T-helper 22 cell (primary cell): ENCODE data around the gene PCDHGC3.
"Not testable (repeated sequence)": the region's sequence is repeated elsewhere in the genome, so short reads cannot be mapped to it uniquely, and the experiment has no call there.

Source experiments
- DNase-seq: peaks from one replicate; pipeline ENCODE4 v3.0.0-alpha.2; 2020; ENCODE audit warnings: low read depth

The PCDHGC3 gene

GRCh38 chr5:141475625-141476131, at the start of gene PCDHGC3:
TSS of gene PCDHGC3 (plus strand) at chr5:141475966. CDS start at chr5:141476117, 151 bp downstream.
- no peak for DNase-seq

- no peak for DNase-seq
These were observed 47.9 kb upstream of the PCDHGC3 start for GRCh38 chr5:141427783-141428426.

GRCh38 chr5:141430332-141431113, 45.2 kb upstream of the PCDHGC3 start, which contains the start of gene PCDHGA12:
TSS of gene PCDHGA12 (plus strand) at chr5:141430507. CDS start at chr5:141430760, 253 bp downstream.
- no peak for DNase-seq

GRCh38 chr5:141431286-141431685, 44.5 kb upstream of the PCDHGC3 start:
- no peak for DNase-seq

DNA sequence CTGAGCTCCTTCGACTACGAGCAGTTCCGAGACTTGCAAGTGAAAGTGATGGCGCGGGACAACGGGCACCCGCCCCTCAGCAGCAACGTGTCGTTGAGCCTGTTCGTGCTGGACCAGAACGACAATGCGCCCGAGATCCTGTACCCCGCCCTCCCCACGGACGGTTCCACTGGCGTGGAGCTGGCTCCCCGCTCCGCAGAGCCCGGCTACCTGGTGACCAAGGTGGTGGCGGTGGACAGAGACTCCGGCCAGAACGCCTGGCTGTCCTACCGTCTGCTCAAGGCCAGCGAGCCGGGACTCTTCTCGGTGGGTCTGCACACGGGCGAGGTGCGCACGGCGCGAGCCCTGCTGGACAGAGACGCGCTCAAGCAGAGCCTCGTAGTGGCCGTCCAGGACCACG, 43.5 kb upstream of the PCDHGC3 start:
- DNase-seq = not testable (repeated sequence)

- not testable (repeated sequence) for DNase-seq
These were observed 43.0 kb upstream of the PCDHGC3 start for GRCh38 chr5:141432726-141433125.

GRCh38 chr5:141434006-141434405, 41.8 kb upstream of the PCDHGC3 start:
- DNase-seq = no peak

GRCh38 chr5:141437221-141437620, 38.5 kb upstream of the PCDHGC3 start:
- no peak for DNase-seq

DNA sequence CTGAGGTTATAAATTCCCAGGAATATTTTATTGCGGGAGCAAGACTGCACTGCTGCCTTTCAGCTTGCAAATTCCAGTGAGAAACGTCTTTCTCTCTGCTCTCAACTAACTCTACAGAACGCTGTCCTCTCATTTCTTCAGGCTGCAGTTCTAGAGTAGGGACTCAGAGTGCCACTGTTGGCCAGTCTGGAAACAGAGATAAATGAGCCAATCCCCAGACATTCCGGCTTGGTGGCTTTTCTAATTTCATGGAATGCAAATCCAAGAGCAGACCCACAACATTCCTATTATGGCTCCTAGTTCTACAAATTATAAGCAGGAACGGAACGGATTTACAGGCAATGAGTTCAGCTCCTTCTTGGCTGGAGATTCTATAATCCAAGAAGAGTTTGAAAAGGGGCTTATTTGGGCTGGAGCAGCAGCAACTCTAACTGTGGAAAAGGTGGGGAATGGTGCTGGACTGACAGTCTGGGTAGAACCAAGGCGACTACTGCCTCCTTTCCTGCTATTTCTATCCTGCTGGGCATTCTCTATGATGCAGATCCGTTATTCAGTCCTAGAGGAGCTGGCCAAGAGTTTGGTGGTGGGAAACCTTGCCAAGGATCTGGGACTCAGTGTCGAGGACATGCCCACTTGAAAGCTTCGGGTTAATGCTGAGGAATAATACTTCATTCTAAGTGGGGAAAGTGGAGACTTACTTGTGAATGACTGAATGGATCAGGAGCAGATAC, 36.2 kb upstream of the PCDHGC3 start:
- no peak for DNase-seq

DNA sequence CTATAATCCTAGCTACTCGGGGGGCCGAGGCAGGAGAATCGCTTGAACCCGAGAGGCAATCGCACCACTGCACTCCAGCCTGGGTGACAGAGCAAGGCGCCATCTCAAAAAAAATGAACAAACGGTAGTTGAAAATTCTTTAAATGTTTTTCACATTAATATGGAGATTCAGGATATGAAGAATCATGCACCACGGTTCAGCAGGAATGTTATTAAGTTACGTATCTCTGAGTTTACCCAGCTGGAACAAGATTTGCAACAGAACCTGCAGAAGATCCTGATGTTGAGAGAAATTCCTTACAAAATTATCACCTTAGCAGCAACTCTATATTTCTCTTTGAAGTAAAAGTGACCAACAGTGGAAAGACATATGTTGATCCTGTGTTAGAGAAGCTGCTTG, 35.4 kb upstream of the PCDHGC3 start:
- no peak for DNase-seq

GRCh38 chr5:141441571-141442170, 34.1 kb upstream of the PCDHGC3 start:
- DNase-seq = no peak

GRCh38 chr5:141465351-141465750, 10.4 kb upstream of the PCDHGC3 start:
- no peak for DNase-seq

DNA sequence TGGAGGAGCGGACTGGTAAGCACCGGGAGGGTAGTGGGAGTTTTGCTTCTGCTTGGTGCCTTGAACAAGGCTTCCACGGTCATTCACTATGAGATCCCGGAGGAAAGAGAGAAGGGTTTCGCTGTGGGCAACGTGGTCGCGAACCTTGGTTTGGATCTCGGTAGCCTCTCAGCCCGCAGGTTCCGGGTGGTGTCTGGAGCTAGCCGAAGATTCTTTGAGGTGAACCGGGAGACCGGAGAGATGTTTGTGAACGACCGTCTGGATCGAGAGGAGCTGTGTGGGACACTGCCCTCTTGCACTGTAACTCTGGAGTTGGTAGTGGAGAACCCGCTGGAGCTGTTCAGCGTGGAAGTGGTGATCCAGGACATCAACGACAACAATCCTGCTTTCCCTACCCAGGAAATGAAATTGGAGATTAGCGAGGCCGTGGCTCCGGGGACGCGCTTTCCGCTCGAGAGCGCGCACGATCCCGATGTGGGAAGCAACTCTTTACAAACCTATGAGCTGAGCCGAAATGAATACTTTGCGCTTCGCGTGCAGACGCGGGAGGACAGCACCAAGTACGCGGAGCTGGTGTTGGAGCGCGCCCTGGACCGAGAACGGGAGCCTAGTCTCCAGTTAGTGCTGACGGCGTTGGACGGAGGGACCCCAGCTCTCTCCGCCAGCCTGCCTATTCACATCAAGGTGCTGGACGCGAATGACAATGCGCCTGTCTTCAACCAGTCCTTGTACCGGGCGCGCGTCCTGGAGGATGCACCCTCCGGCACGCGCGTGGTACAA, 556 bp downstream of the PCDHGC3 start:
- no peak for DNase-seq

DNA sequence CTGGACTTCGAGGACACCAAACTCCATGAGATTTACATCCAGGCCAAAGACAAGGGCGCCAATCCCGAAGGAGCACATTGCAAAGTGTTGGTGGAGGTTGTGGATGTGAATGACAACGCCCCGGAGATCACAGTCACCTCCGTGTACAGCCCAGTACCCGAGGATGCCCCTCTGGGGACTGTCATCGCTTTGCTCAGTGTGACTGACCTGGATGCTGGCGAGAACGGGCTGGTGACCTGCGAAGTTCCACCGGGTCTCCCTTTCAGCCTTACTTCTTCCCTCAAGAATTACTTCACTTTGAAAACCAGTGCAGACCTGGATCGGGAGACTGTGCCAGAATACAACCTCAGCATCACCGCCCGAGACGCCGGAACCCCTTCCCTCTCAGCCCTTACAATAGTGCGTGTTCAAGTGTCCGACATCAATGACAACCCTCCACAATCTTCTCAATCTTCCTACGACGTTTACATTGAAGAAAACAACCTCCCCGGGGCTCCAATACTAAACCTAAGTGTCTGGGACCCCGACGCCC, 1.3 kb downstream of the PCDHGC3 start:
- no peak for DNase-seq

GRCh38 chr5:141477815-141478214, 2.0 kb downstream of the PCDHGC3 start:
- DNase-seq = no peak

GRCh38 chr5:141478321-141478945, 2.7 kb downstream of the PCDHGC3 start:
- DNase-seq = no peak

DNA sequence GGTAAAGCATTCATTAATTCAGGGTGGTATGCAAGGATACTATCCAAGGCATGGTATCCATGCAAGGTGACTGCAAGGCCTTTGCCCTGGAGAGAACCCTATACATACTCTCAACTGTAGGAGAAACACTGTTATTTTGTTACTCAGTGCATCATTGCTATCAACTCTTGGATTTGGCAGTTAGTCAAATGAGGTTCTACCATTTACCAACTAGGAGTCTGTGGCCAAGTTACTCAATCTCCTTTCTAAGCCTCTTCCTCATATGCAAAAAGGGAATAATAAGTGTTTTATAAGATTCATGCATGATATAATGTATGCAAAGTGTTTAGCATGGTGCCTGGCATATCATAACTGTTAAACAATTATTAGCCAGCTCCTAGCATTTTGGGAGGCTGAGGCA, 4.0 kb downstream of the PCDHGC3 start:
- no peak for DNase-seq

DNA sequence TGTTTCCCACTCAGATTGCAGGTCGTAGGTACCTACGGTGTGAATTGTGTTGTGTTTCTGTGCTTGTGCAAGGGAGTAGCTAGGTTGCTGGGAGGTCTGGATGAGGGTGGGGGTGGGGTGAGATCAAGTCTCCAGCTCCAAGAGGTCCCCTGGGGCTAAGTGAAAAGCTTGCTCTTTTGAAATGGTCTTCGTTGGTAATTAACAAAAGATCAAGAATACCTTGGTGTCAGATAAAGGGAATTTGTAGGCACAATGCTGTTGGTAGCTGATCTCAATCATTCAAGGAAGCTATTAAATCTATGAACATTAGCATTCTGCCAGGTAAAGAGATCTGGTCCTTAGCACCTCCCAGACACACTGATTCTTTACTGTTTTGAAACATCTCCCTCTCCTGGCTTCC, 8.1 kb downstream of the PCDHGC3 start:
- DNase-seq = no peak

GRCh38 chr5:141484310-141484640, 8.5 kb downstream of the PCDHGC3 start:
- DNase-seq = no peak

- DNase-seq = no peak
These were observed 9.0 kb downstream of the PCDHGC3 start, which contains the start of gene PCDHGC4 for GRCh38 chr5:141484641-141485311. TSS of gene PCDHGC4 (plus strand) at chr5:141485030. CDS start at chr5:141485174, 144 bp downstream.
